Natural killer cell treated with Interleukin-12 subunit alpha and Interleukin-12 subunit beta and Interleukin-15 and Interleukin-18, amount 100 ng/mL, for 72 hours (primary cell): ENCODE data around the gene CTBP1. TPM values are rescaled to one million over a fixed set of nuclear protein-coding genes. Genes with fewer than 3 reads are reported as not detected.

Experiments used
- ATAC-seq, 2 donors: fragments of 150-1000 bp; cut with Tn5 transposase in 1 of 2; sonication (Bioruptor Pico), chemical (Tn5 transposase) in 1 of 2; 2 replicates each; pipeline ENCODE4 v1.10.0; 2021
- DNase-seq: peaks from one replicate; pipeline ENCODE4 v3.0.0; 2022; ENCODE audit warnings: low spot score
- H3K27ac Mint-ChIP-seq, 2 donors: 1 replicate in 1 of 2; 2 replicates in 1 of 2; pipeline ENCODE4 v1.8.0; 2022; ENCODE audit warnings: mixed read lengths in 2 of 2, mild to moderate bottlenecking in 1 of 2, moderate library complexity in 1 of 2
- H3K27me3 Mint-ChIP-seq, 2 donors: 1 replicate in 1 of 2; 2 replicates in 1 of 2; pipeline ENCODE4 v1.8.0; 2022; ENCODE audit warnings: mixed read lengths in 2 of 2
- H3K36me3 Mint-ChIP-seq: one replicate; pipeline ENCODE4 v1.8.0; 2022; ENCODE audit warnings: mixed read lengths
- H3K4me1 Mint-ChIP-seq, 2 donors: 1 replicate in 1 of 2; 2 replicates in 1 of 2; pipeline ENCODE4 v1.8.0; 2022; ENCODE audit warnings: low read depth in 2 of 2, mixed read lengths in 2 of 2, mild to moderate bottlenecking in 1 of 2
- H3K4me3 Mint-ChIP-seq: one replicate; pipeline ENCODE4 v1.8.0; 2022; ENCODE audit warnings: mixed read lengths
- H3K9me3 Mint-ChIP-seq: 2 replicates; pipeline ENCODE4 v1.8.0; 2022; ENCODE audit warnings: mixed read lengths
- total RNA-seq, 2 donors: library from RNA; stranded (reverse); gene quantifications; one replicate each; pipeline ENCODE4 v1.2.3, GENCODE V29; 2022

The CTBP1 gene
- total RNA-seq, 2 donors from 2014 or later = 109 to 245 TPM

- Mint-ChIP-seq H3K27me3 (no peaks in the 10 kb centered on the region), H3K9me3 (no peaks in the 10 kb centered on the region), H3K27ac (no peak overlapping the region), H3K4me1 (peaks cover 6 to 8% of the 10 kb centered on the region in 2 donors), H3K4me3 (no peak overlapping the region), H3K36me3 (no peaks in the 10 kb centered on the region)
- no peak for DNase-seq
- ATAC-seq = no peak
These were observed 20.3 kb upstream of the CTBP1 start for GRCh38 chr4:1269209-1269608.

- H3K4me1 Mint-ChIP-seq = peaks cover 6 to 8% of the 10 kb centered on the region in 2 donors
- H3K27ac Mint-ChIP-seq = peak overlapping the region; percentile 20 to 56
- no peak for DNase-seq
These were observed 18.2 kb upstream of the CTBP1 start for GRCh38 chr4:1266881-1267763.

GRCh38 chr4:1265351-1265750, 16.4 kb upstream of the CTBP1 start:
- DNase-seq = no peak
- H3K9me3 Mint-ChIP-seq = no peaks in the 10 kb centered on the region
- peaks cover 12% of the 10 kb centered on the region in 2 donors for H3K4me1 Mint-ChIP-seq
- H3K27ac Mint-ChIP-seq = no peak overlapping the region
- ATAC-seq = no peak
- H3K4me3 Mint-ChIP-seq = no peak overlapping the region
- no peaks in the 10 kb centered on the region for H3K27me3 Mint-ChIP-seq
- no peaks in the 10 kb centered on the region for H3K36me3 Mint-ChIP-seq

More at GRCh38 chr4:1266881-1267763, 18.2 kb upstream of the CTBP1 start:
- Mint-ChIP-seq H3K9me3 (no peaks in the 10 kb centered on the region), H3K36me3 (no peaks in the 10 kb centered on the region), H3K27me3 (no peaks in the 10 kb centered on the region), H3K4me3 (peak overlapping the region; percentile 68)
- ATAC-seq = no peak

- Mint-ChIP-seq H3K4me1 (peaks cover 16% of the 10 kb centered on the region in 2 donors), H3K36me3 (no peaks in the 10 kb centered on the region), H3K27me3 (no peaks in the 10 kb centered on the region), H3K4me3 (no peak overlapping the region), H3K9me3 (no peaks in the 10 kb centered on the region), H3K27ac (no peak overlapping the region)
- ATAC-seq = no peak
- no peak for DNase-seq
These were observed 16.0 kb upstream of the CTBP1 start for GRCh38 chr4:1264942-1265341.

- Mint-ChIP-seq H3K4me3 (no peak overlapping the region), H3K36me3 (peaks cover 7% of the 10 kb centered on the region), H3K4me1 (peaks cover 21 to 22% of the 10 kb centered on the region in 2 donors), H3K27me3 (no peaks in the 10 kb centered on the region), H3K9me3 (no peaks in the 10 kb centered on the region), H3K27ac (peak overlapping the region in 1 of 2 donors; percentile 46)
- DNase-seq (no peak), ATAC-seq (no peak)
These were observed 12.4 kb upstream of the CTBP1 start for GRCh38 chr4:1261107-1261928.

- ATAC-seq = peak in 1 of 2 donors; percentile 33
- Mint-ChIP-seq H3K4me3 (peak overlapping the region; percentile 36), H3K9me3 (no peaks in the 10 kb centered on the region), H3K36me3 (peaks cover 8% of the 10 kb centered on the region), H3K27ac (peak overlapping the region; percentile 20 to 46), H3K4me1 (peaks cover 29 to 30% of the 10 kb centered on the region in 2 donors), H3K27me3 (no peaks in the 10 kb centered on the region)
- DNase-seq = no peak
These were observed 11.6 kb upstream of the CTBP1 start for GRCh38 chr4:1260418-1261106.

GRCh38 chr4:1259966-1260365, 11.0 kb upstream of the CTBP1 start:
- no peak for ATAC-seq
- H3K27me3 Mint-ChIP-seq = no peaks in the 10 kb centered on the region
- no peak for DNase-seq
- peaks cover 8% of the 10 kb centered on the region for H3K36me3 Mint-ChIP-seq
- H3K4me3 Mint-ChIP-seq = peak overlapping the region; percentile 36
- no peaks in the 10 kb centered on the region for H3K9me3 Mint-ChIP-seq
- H3K4me1 Mint-ChIP-seq = peaks cover 30 to 36% of the 10 kb centered on the region in 2 donors
- peak overlapping the region; percentile 20 to 46 for H3K27ac Mint-ChIP-seq

- H3K27me3 Mint-ChIP-seq = no peaks in the 10 kb centered on the region
- no peak overlapping the region for H3K27ac Mint-ChIP-seq
- peaks cover 8% of the 10 kb centered on the region for H3K36me3 Mint-ChIP-seq
- H3K9me3 Mint-ChIP-seq = no peaks in the 10 kb centered on the region
- ATAC-seq (no peak), DNase-seq (no peak)
- peaks cover 42 to 51% of the 10 kb centered on the region in 2 donors for H3K4me1 Mint-ChIP-seq
- no peak overlapping the region for H3K4me3 Mint-ChIP-seq
These were observed 9.5 kb upstream of the CTBP1 start for GRCh38 chr4:1258457-1258856.

GRCh38 chr4:1255699-1256098, 6.8 kb upstream of the CTBP1 start:
- Mint-ChIP-seq H3K4me3 (peak overlapping the region; percentile 46), H3K36me3 (peaks cover 8% of the 10 kb centered on the region), H3K4me1 (peaks cover 57 to 67% of the 10 kb centered on the region in 2 donors), H3K9me3 (no peaks in the 10 kb centered on the region), H3K27me3 (no peaks in the 10 kb centered on the region), H3K27ac (peak overlapping the region; percentile 57 to 72)
- peak; percentile 63 to 65 for ATAC-seq
- DNase-seq = no peak

- Mint-ChIP-seq H3K9me3 (no peaks in the 10 kb centered on the region), H3K27ac (peak overlapping the region; percentile 57 to 72), H3K4me1 (peaks cover 55 to 67% of the 10 kb centered on the region in 2 donors)
These were observed 6.2 kb upstream of the CTBP1 start for GRCh38 chr4:1255151-1255550.

GRCh38 chr4:1253831-1254230, 4.9 kb upstream of the CTBP1 start:
- H3K27me3 Mint-ChIP-seq = no peaks in the 10 kb centered on the region
- H3K4me1 Mint-ChIP-seq = peaks cover 55 to 68% of the 10 kb centered on the region in 2 donors
- peak overlapping the region; percentile 68 to 72 for H3K27ac Mint-ChIP-seq
- H3K4me3 Mint-ChIP-seq = peak overlapping the region; percentile 35
- no peak for ATAC-seq
- DNase-seq = no peak
- H3K36me3 Mint-ChIP-seq = peaks cover 8% of the 10 kb centered on the region
- no peaks in the 10 kb centered on the region for H3K9me3 Mint-ChIP-seq

More at GRCh38 chr4:1255151-1255550, 6.2 kb upstream of the CTBP1 start:
- DNase-seq (no peak), ATAC-seq (peak in 1 of 2 donors; percentile 66)
- Mint-ChIP-seq H3K36me3 (peaks cover 8% of the 10 kb centered on the region), H3K27me3 (no peaks in the 10 kb centered on the region), H3K4me3 (no peak overlapping the region)

- Mint-ChIP-seq H3K9me3 (no peaks in the 10 kb centered on the region), H3K4me3 (peak overlapping the region; percentile 18), H3K36me3 (peaks cover 4% of the 10 kb centered on the region), H3K27me3 (no peaks in the 10 kb centered on the region), H3K4me1 (peaks cover 52 to 61% of the 10 kb centered on the region in 2 donors), H3K27ac (peak overlapping the region; percentile 68 to 72)
- DNase-seq (no peak), ATAC-seq (no peak)
These were observed 4.1 kb upstream of the CTBP1 start for GRCh38 chr4:1252928-1253492.

GRCh38 chr4:1251773-1252066, 2.8 kb upstream of the CTBP1 start:
- H3K4me3 Mint-ChIP-seq = peak overlapping the region; percentile 92
- no peak for ATAC-seq
- H3K27me3 Mint-ChIP-seq = no peaks in the 10 kb centered on the region
- peaks cover 4% of the 10 kb centered on the region for H3K36me3 Mint-ChIP-seq
- H3K27ac Mint-ChIP-seq = peak overlapping the region in 1 of 2 donors; percentile 97
- peaks cover 57 to 66% of the 10 kb centered on the region in 2 donors for H3K4me1 Mint-ChIP-seq
- no peak for DNase-seq
- H3K9me3 Mint-ChIP-seq = no peaks in the 10 kb centered on the region
